Fibroblast of lung (primary cell): ENCODE measurements around the gene PACS2. TPM values are rescaled to one million over a fixed set of nuclear protein-coding genes. Genes with fewer than 3 reads are reported as not detected.

Experiments used
- DNase-seq, 2 donors: peaks; one replicate each; pipeline versions ENCODE4 v3.0.0 to v3.0.0-alpha.2; 2010; ENCODE audit warnings: low read depth in 2 of 2
- H2AFZ ChIP-seq: 2 replicates; pipeline ENCODE4 v1.5.1; 2012; ENCODE audit warnings: low read length, control low read depth, inconsistent platforms
- H3K27ac ChIP-seq: 2 replicates; pipeline ENCODE4 v1.5.1; 2011; ENCODE audit warnings: low read length, control low read depth; ENCODE audit not compliant: insufficient read depth
- H3K27me3 ChIP-seq: 2 replicates; pipeline ENCODE4 v1.5.1; 2011; ENCODE audit warnings: mild to moderate bottlenecking, low read length; ENCODE audit not compliant: control insufficient read depth, insufficient read depth
- H3K36me3 ChIP-seq: 2 replicates; pipeline ENCODE4 v1.5.1; 2011; ENCODE audit warnings: low read length; ENCODE audit not compliant: control insufficient read depth, insufficient read depth
- H3K4me1 ChIP-seq: 2 replicates; pipeline ENCODE4 v1.5.1; 2011; ENCODE audit warnings: low read length; ENCODE audit not compliant: control insufficient read depth, insufficient read depth; ENCODE audit errors: extremely low read depth
- H3K4me2 ChIP-seq: 2 replicates; pipeline ENCODE4 v1.5.1; 2011; ENCODE audit warnings: low read length, control low read depth; ENCODE audit not compliant: insufficient read depth; ENCODE audit errors: extremely low read depth
- H3K4me3 ChIP-seq, 4 experiments: fragments of 200-600 bp in 1 of 4; sonication (generic) in 1 of 4; replicated peaks in 1 of 4; 2 replicates each; pipeline ENCODE4 v1.5.1; 2011 to 2016; ENCODE audit warnings: low read length in 4 of 4, low read depth in 3 of 4, mild to moderate bottlenecking in 3 of 4, control low read depth in 2 of 4, inconsistent platforms in 1 of 4, mixed read lengths in 1 of 4; ENCODE audit not compliant: insufficient read depth in 1 of 4; ENCODE audit errors: control extremely low read depth in 1 of 4
- H3K79me2 ChIP-seq: 2 replicates; pipeline ENCODE4 v1.5.1; 2012; ENCODE audit warnings: mild to moderate bottlenecking, low read length, inconsistent platforms; ENCODE audit not compliant: control insufficient read depth, insufficient read depth
- H3K9ac ChIP-seq: 2 replicates; pipeline ENCODE4 v1.5.1; 2011; ENCODE audit warnings: mild to moderate bottlenecking, low read length, control low read depth; ENCODE audit not compliant: insufficient read depth
- H3K9me3 ChIP-seq: 2 replicates; pipeline ENCODE4 v1.5.1; 2012; ENCODE audit warnings: low read depth, low read length; ENCODE audit not compliant: control insufficient read depth, insufficient read depth
- H4K20me1 ChIP-seq: 2 replicates; pipeline ENCODE4 v1.5.1; 2011; ENCODE audit warnings: low read length; ENCODE audit not compliant: control insufficient read depth, insufficient read depth; ENCODE audit errors: extremely low read depth
- EZH2 ChIP-seq: IDR thresholded peaks from 2 replicates; pipeline ENCODE4 v1.5.1; 2012; ENCODE audit warnings: low read length, control low read depth, mild to moderate bottlenecking; ENCODE audit errors: missing control alignments
- polyA plus RNA-seq, 2 donors: library from polyadenylated mRNA; depleted of rRNA in 1 of 2; stranded (reverse) in 1 of 2; unstranded in 1 of 2; fragments of >200 nt; gene quantifications; 2 replicates each; pipeline ENCODE4 v1.2.1, GENCODE V29; 2011 to 2012; ENCODE audit warnings: missing spikeins in 1 of 2
- total RNA-seq: library from RNA; depleted of rRNA; stranded (reverse); fragments of >200 nt; gene quantifications from 2 replicates; pipeline ENCODE4 v1.2.1, GENCODE V29; 2014
- TF ChIP-seq, protein P1 (sequence below), 2 donors: IDR thresholded peaks in 1 of 2; conservative IDR thresholded peaks in 1 of 2; 1 replicate in 1 of 2; 2 replicates in 1 of 2; pipeline ENCODE4 v1.5.1; 2011 to 2012; ENCODE audit warnings: low read length in 2 of 2, control low read depth in 1 of 2, inconsistent platforms in 1 of 2, low read depth in 1 of 2, mild to moderate bottlenecking in 1 of 2

Gene PACS2
- total and polyA plus RNA-seq, 2 donors (not counting 1 experiment from before 2014, with no cell fraction given) = 20.3 to 52.5 TPM

DNA sequence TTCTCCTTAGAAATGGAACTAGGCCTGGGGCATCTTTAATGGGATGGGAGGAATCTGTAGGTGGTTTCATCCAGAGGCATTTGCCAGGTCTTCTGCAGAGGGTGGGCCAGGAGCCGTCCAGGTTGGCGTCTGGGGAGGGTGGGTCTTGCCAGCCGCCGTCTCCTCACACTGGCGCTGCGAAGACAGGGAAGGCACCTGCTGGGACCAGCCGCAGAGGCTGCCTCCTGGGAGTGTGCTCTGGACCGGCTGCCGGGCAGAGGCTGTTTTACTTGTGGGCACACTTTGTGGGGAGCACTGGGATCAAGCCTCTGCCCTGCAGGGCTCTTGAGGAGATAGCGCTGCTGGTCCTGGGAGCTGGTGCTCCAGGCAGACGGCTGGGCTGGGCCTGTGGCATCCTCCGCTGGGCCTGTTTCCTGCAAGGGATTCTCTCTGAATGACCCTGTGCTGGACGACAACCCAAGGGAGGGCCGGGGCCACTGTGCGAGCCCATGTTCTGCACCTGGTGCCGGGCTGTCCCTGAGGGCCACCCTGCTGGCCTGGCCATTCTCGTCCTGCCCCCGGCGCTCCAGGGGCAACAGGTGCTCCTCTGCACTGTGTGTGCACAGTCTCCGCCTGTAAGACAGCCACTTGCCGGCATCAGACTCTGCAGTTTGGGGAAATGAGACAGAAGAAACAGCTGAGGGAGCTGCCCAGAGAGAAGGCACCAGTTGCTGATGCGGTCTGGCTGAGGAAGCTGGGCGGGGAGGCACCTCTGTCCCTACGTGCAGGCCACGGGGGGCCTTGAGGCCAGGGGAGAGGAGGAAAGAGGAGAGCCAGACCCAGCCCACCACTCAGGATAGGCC lies 73.8 kb downstream of the PACS2 start:
- H2AFZ ChIP-seq = no peak overlapping the region
- no peak overlapping the region for H3K4me2 ChIP-seq
- no peak overlapping the region for H3K9ac ChIP-seq
- H3K27ac ChIP-seq = no peak overlapping the region
- H4K20me1 ChIP-seq = no peaks in the 10 kb centered on the region
- TF ChIP-seq, protein P1, sequence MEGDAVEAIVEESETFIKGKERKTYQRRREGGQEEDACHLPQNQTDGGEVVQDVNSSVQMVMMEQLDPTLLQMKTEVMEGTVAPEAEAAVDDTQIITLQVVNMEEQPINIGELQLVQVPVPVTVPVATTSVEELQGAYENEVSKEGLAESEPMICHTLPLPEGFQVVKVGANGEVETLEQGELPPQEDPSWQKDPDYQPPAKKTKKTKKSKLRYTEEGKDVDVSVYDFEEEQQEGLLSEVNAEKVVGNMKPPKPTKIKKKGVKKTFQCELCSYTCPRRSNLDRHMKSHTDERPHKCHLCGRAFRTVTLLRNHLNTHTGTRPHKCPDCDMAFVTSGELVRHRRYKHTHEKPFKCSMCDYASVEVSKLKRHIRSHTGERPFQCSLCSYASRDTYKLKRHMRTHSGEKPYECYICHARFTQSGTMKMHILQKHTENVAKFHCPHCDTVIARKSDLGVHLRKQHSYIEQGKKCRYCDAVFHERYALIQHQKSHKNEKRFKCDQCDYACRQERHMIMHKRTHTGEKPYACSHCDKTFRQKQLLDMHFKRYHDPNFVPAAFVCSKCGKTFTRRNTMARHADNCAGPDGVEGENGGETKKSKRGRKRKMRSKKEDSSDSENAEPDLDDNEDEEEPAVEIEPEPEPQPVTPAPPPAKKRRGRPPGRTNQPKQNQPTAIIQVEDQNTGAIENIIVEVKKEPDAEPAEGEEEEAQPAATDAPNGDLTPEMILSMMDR (conservative IDR thresholded peaks at IDR 0.05 in 1 of 2, IDR thresholded peaks at IDR 0.05 in 1 of 2; ENCODE audit: low read depth in 1 of 2, low read length in 2 of 2) = no peak
- TF ChIP-seq EZH2 = no peak
- H3K4me3 ChIP-seq = no peak overlapping the region
- H3K27me3 ChIP-seq = no peaks in the 10 kb centered on the region
- no peaks in the 10 kb centered on the region for H3K9me3 ChIP-seq
- no peaks in the 10 kb centered on the region for H3K79me2 ChIP-seq
- H3K4me1 ChIP-seq = no peaks in the 10 kb centered on the region
- peaks cover 2% of the 10 kb centered on the region for H3K36me3 ChIP-seq
- no peak for DNase-seq

DNA sequence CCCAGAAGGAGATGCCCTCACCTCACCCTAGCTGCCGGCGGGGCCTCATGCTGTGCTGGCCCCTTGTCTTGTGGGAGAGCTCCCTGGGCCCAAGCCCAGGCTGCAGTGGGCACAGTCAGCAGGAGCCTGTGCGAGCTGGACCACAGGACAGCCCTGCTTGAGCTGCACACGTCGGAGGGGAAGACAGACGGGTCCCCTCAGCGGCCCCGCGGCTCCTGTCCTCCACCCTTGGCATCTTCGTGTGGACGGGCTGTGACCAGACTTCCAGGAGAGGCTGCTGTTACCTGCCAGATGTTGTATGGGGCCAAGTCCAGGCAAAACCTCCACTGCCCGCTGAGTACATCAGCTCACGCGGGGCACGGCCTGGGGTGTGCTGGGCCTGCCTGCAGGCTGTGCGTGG lies 74.4 kb downstream of the PACS2 start:
- H3K4me1 ChIP-seq = no peaks in the 10 kb centered on the region
- H3K27ac ChIP-seq = no peak overlapping the region
- no peaks in the 10 kb centered on the region for H3K9me3 ChIP-seq
- peaks cover 2% of the 10 kb centered on the region for H3K36me3 ChIP-seq
- no peak for TF ChIP-seq EZH2
- TF ChIP-seq, protein P1 (conservative IDR thresholded peaks at IDR 0.05 in 1 of 2, IDR thresholded peaks at IDR 0.05 in 1 of 2; ENCODE audit: low read depth in 1 of 2, low read length in 2 of 2) = no peak
- no peaks in the 10 kb centered on the region for H3K27me3 ChIP-seq
- no peak overlapping the region for H3K4me2 ChIP-seq
- no peak overlapping the region for H3K9ac ChIP-seq
- H4K20me1 ChIP-seq = no peaks in the 10 kb centered on the region
- H3K79me2 ChIP-seq = no peaks in the 10 kb centered on the region
- no peak overlapping the region for H2AFZ ChIP-seq
- H3K4me3 ChIP-seq = no peak overlapping the region
- no peak for DNase-seq

DNA sequence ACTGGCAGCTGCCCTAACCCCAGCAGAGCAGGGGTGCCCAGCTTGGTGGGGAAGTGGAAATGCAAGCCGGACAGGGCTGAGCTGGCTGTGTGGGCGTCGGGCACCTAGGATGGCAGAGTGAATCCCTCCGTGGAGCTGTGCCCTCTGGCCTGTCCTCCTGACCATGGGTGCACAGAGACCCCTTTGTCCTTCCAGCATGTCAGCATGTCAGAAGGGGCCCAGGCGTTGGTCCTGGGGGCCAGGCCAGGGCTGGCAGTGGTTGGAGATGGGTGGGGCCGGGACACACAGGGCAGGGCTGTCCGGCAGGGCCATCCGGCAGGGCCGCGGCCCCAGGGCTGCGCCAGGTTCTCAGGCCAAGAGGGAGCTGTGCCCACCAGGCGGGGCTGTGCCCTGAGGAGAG lies 75.0 kb downstream of the PACS2 start:
- Histone ChIP-seq H4K20me1 (no peaks in the 10 kb centered on the region), H3K4me3 (no peak overlapping the region), H3K79me2 (no peaks in the 10 kb centered on the region), H3K9me3 (no peaks in the 10 kb centered on the region), H3K27me3 (no peaks in the 10 kb centered on the region), H3K4me2 (no peak overlapping the region), H3K4me1 (no peaks in the 10 kb centered on the region), H3K9ac (no peak overlapping the region), H3K27ac (no peak overlapping the region), H2AFZ (no peak overlapping the region), H3K36me3 (peaks cover 2% of the 10 kb centered on the region)
- DNase-seq = no peak
- no peak for TF ChIP-seq EZH2
- TF ChIP-seq, protein P1 (conservative IDR thresholded peaks at IDR 0.05 in 1 of 2, IDR thresholded peaks at IDR 0.05 in 1 of 2; ENCODE audit: low read depth in 1 of 2, low read length in 2 of 2) = no peak
